Glomerular visceral epithelial cell (primary cell): Measurements from ENCODE around the gene MYH7B.

ENCODE experiments used
- DNase-seq: peaks from one replicate; pipeline ENCODE4 v3.0.0-alpha.2; 2016; ENCODE audit errors: extremely low spot score

Gene MYH7B

GRCh38 chr20:35004749-35005462 lies 49.2 kb downstream of the MYH7B start:
- no peak for DNase-seq
